GM20000 (cell line): ENCODE data around the gene ASXL1.

ENCODE experiments used
- DNase-seq: peaks from one replicate; pipeline ENCODE4 v3.0.0; 2012; ENCODE audit warnings: low spot score
- TF ChIP-seq, protein P1 (sequence below): IDR thresholded peaks from 2 replicates; pipeline ENCODE4 v1.5.1; 2012; ENCODE audit warnings: mild to moderate bottlenecking, control low read depth; ENCODE audit errors: extremely low read depth, missing control alignments

ASXL1 gene

DNA sequence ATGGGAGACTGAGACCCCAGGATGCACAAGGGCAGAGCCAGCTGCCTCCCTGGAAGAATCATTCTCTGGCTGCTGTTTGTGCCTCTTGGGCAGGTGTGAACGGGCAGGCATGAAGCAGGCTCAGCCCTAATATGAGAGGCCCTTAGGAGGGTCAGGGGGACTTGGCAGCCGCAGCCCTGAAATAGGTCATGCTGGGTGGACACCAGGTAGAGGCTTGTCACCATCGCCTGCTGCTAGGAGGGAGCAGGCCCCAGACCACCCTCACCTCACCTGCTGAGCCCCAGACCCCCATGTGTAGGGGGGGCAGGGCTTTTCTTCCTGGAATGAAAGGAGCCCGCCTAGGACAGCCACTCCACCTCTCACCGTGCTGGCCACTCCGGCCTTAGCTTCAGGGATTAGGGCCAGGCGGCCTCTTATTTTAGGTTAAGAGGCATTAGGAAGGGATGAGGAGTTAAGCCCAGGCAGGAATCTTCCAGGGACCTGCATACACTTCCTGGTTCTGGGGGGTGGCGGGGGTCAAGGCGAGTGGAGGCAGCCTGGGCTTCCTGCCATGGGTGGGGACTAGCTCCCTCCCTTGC is 92.4 kb downstream of the ASXL1 start:
- TF ChIP-seq, protein P1, sequence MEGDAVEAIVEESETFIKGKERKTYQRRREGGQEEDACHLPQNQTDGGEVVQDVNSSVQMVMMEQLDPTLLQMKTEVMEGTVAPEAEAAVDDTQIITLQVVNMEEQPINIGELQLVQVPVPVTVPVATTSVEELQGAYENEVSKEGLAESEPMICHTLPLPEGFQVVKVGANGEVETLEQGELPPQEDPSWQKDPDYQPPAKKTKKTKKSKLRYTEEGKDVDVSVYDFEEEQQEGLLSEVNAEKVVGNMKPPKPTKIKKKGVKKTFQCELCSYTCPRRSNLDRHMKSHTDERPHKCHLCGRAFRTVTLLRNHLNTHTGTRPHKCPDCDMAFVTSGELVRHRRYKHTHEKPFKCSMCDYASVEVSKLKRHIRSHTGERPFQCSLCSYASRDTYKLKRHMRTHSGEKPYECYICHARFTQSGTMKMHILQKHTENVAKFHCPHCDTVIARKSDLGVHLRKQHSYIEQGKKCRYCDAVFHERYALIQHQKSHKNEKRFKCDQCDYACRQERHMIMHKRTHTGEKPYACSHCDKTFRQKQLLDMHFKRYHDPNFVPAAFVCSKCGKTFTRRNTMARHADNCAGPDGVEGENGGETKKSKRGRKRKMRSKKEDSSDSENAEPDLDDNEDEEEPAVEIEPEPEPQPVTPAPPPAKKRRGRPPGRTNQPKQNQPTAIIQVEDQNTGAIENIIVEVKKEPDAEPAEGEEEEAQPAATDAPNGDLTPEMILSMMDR = no peak
- DNase-seq = no peak

DNA sequence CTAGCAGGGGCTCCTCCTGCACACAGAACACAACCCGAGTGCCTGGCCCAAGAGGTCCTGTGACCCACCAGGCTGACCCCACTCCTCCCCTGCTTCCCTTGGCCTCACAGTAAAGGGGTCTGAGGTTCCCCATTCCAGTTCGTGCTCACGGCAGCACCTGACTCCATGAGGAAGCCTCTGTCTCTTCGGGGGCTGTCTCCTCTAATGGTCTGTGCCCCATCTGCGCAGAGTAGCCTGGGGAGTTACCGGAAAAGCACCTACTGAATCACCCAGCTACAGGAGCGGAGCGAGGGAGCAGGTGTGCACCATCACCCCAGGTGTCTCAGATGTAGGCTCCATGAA is 93.2 kb downstream of the ASXL1 start:
- TF ChIP-seq, protein P1 = no peak
- DNase-seq = no peak

DNA sequence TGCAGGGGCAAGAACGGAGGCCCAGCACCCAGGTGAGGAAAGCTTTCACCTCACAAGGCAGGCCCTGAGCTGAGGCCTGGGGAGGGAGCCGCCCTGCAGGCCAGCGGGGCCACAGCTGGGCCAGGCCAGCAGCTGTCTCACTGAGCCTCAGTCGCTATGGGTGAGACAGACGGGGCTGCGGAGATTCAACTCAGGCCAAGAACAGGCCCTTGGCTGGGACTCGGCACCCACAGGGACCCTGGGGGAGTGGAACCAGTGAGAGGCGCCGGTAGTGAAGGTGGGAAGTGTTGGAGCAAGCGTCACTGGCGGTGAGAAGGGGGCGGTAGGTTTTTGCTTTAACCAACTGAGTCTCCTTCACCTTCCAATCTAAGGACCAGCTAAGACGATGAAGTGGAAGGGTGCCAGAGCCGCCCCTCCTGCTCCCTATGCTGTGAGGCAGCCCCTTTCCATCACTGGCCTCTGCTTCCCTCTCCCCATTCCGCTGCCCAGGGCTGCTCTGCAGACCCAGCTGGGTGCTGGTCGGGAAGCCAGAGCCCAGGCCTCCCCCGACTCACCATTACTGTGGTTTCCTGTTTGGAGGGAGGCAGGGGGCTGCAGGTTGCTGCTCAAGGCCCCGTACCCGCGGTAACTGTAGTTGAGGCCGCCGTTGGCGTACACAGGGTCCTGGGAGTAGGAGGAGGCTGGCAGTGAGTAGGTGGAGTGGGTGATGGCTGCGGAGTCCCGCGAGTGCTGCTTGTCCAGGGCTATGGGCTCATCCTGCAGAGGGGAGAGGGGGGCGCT is 93.7 kb downstream of the ASXL1 start:
- DNase-seq = no peak
- TF ChIP-seq, protein P1 = no peak

DNA sequence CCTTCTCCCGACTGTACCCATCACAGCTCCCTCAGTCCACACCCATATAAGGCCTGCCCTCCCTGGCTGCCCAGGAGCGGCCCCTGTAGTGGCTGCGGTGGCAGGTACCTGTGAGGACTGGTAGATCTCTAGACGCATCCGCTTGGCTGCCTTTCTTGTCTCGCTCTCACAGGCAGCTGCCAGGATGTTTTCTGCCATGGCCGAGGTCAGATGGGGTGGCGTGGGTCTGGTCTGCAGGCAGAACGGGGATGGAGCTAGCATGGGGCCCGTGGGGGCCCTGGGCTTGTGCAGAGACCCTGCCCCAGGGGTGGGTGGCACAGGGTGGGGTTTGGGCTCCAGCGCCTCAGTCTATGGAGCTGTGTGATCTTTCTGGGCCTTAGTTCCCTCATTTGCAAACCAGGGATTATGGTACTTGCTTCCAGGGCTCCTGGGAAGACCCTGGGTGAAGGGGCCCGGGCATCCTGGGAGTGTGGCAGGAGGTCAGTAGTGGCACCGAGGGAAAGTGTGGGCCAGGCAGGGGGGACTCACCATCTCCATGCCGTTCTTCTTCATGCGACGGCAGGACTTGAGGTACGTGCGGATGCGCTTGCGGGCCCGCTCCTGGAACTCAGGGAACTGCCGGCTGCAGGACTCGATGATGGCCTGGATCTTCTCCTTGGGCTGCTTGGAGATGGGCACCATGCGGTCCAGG is 94.8 kb downstream of the ASXL1 start:
- no peak for DNase-seq
- TF ChIP-seq, protein P1 = no peak

DNA sequence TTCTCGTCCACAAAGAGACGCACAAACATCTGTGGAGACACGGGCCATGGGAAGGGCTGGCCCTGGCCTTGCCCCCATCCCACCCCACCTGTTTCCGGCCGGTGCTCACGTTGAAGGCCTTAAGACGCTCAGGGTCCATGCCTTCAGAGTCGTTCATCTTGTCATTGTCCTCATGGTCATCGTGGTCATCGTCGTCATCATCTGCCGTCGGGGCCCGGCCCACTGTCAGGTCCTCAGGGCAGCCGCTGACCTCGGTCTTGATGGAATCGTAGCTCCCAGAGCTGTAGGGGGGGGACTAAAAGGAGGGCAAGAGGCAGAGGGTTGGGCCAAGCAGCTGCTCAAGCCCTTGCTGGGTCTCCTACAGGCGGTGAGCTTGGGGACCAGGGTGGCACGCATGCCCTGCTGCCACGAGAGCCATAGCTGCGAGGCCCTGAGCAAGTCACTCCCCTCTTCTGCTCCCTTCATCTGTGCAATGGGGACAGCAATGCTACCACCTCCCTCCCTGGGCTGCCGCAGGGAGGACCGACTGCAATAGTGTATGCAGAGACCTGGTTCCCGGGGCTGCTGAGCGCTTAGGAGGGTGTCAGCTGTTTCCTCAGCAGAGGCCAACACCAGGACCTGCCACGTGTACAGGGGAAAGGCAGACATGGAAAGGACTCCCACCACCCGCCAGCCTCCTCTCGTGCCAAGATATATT is 95.5 kb downstream of the ASXL1 start:
- TF ChIP-seq, protein P1 = no peak
- DNase-seq = no peak

DNA sequence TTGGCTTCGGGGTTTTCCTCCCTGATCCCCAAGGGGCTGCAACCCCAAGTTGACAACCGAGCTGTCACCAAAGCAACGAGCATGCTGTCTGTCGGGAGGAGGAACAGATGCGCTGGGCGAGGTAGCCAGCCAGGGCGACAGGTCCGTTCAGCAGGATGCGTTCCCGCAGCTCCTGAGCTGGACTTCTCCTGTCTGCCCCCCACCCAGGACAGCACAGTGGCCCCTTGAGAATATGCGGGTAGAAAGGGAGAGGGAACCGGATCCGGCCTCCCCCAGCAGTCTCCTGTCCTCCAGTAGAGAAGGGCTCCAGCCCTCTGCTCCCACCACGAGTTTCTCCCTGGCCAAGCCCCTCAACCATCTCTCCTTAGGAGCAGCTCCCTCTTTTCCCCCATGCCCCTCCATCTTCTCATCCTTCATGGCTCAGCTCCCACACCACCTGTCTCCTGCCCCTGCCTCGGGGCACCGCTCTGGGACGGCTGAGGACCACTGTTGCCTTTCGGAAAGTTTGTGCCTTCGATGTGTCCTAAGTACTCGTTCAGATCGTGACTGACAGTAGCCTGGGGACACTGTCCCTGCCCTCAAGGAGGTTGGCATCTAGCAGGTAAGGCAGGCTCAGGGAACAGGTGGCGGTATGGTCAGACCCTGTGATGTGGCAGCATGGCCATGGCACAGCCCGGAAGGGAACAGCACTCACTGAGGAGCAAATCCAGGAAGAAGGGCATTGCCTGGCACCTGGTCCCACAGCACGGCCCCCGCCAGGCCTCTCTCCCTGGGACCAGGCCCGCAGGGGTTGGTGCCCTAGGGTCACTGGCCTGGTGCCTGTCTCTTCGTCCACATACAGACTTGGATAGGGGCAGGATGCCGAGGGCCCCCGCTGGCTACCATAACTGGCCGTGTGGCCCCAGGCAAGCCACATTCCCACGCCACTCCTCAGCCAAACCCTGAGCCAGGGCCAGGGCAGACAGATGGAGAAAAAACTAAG is 96.3 kb downstream of the ASXL1 start:
- no peak for DNase-seq
- TF ChIP-seq, protein P1 = no peak
